ENCODE data around the gene AADACL3.

AADACL3 gene

DNA sequence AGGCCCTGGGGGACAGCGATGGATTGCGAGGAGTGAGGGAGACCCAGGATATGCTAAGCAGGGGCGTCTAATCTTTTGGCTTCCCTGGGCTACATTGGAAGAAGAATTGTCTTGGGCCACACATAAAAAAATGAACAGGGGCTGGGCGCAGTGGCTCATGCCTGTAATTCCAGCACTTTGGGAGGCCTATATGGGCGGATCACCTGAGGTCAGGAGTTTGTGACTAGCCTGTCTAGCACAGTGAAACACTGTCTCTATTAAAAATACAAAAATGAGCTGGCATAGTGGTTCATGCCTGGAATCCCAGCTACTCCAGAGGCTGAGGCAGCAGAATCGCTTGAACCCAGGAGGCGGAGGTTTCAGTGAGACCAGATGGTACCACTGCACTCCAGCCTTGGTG is 46.9 kb downstream of the AADACL3 start:
- Histone ChIP-seq H3K79me2 (ENCODE audit: insufficient read depth, low read length) (no peaks in the 10 kb centered on the region), H4K20me1 (ENCODE audit: insufficient read depth, low read length) (no peaks in the 10 kb centered on the region), H3K4me2 (ENCODE audit: low read length) (no peak overlapping the region), H3K36me3 (ENCODE audit: insufficient read depth, low read length) (no peaks in the 10 kb centered on the region), H3F3A (ENCODE audit: insufficient read depth, low read length) (no peaks in the 10 kb centered on the region), H3K4me3 (ENCODE audit: low read depth, low read length, poor library complexity, severe bottlenecking) (no peak overlapping the region), H3K27ac (ENCODE audit: low read depth, low read length, poor library complexity, severe bottlenecking) (no peak overlapping the region), H2AFZ (ENCODE audit: low read length) (no peak overlapping the region), H3K9me3 (ENCODE audit: low read length) (no peaks in the 10 kb centered on the region), H3K9me2 (ENCODE audit: low read depth, low read length) (no peaks in the 10 kb centered on the region), H3K4me1 (ENCODE audit: insufficient read depth, low read length, severe bottlenecking) (no peaks in the 10 kb centered on the region), H3K27me3 (ENCODE audit: insufficient read depth, low read length) (no peaks in the 10 kb centered on the region), H3K9ac (ENCODE audit: low read length) (no peak overlapping the region)
- TF ChIP-seq, protein P1, sequence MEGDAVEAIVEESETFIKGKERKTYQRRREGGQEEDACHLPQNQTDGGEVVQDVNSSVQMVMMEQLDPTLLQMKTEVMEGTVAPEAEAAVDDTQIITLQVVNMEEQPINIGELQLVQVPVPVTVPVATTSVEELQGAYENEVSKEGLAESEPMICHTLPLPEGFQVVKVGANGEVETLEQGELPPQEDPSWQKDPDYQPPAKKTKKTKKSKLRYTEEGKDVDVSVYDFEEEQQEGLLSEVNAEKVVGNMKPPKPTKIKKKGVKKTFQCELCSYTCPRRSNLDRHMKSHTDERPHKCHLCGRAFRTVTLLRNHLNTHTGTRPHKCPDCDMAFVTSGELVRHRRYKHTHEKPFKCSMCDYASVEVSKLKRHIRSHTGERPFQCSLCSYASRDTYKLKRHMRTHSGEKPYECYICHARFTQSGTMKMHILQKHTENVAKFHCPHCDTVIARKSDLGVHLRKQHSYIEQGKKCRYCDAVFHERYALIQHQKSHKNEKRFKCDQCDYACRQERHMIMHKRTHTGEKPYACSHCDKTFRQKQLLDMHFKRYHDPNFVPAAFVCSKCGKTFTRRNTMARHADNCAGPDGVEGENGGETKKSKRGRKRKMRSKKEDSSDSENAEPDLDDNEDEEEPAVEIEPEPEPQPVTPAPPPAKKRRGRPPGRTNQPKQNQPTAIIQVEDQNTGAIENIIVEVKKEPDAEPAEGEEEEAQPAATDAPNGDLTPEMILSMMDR (IDR thresholded peaks at IDR 0.05; ENCODE audit: low read length): no peak
- no peak for TF ChIP-seq EZH2 (IDR thresholded peaks at IDR 0.05; ENCODE audit: borderline replicate concordance, low read length)

DNA sequence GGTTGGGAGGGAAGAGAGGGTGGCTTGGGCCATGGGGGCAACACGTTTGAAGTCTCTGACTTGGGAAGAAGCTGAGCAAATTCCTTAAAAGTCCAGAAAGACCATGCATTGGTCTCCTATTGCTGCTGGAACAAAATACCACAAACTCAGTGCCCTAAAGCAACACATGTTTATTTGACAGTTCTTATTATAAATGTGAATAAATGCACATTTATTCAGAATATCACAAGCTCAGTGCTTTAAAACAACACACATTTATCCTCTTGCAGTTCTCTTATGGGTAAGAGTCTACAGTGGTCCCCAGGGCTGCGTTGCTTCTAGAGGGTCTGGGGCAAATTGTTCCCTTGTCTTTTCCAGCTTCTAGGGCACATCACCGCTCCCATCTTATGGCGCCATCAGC is 47.6 kb downstream of the AADACL3 start:
- no peak overlapping the region for H2AFZ ChIP-seq (ENCODE audit: low read length)
- no peak overlapping the region for H3K27ac ChIP-seq (ENCODE audit: low read depth, low read length, poor library complexity, severe bottlenecking)
- no peaks in the 10 kb centered on the region for H3F3A ChIP-seq (ENCODE audit: insufficient read depth, low read length)
- no peaks in the 10 kb centered on the region for H3K4me1 ChIP-seq (ENCODE audit: insufficient read depth, low read length, severe bottlenecking)
- H3K27me3 ChIP-seq (ENCODE audit: insufficient read depth, low read length): no peaks in the 10 kb centered on the region
- no peaks in the 10 kb centered on the region for H3K9me3 ChIP-seq (ENCODE audit: low read length)
- H3K4me2 ChIP-seq (ENCODE audit: low read length): no peak overlapping the region
- no peak overlapping the region for H3K4me3 ChIP-seq (ENCODE audit: low read depth, low read length, poor library complexity, severe bottlenecking)
- H3K79me2 ChIP-seq (ENCODE audit: insufficient read depth, low read length): no peaks in the 10 kb centered on the region
- no peaks in the 10 kb centered on the region for H3K9me2 ChIP-seq (ENCODE audit: low read depth, low read length)
- H3K36me3 ChIP-seq (ENCODE audit: insufficient read depth, low read length): no peaks in the 10 kb centered on the region
- TF ChIP-seq, protein P1 (IDR thresholded peaks at IDR 0.05; ENCODE audit: low read length): no peak
- TF ChIP-seq EZH2 (IDR thresholded peaks at IDR 0.05; ENCODE audit: borderline replicate concordance, low read length): no peak
- H4K20me1 ChIP-seq (ENCODE audit: insufficient read depth, low read length): no peaks in the 10 kb centered on the region
- H3K9ac ChIP-seq (ENCODE audit: low read length): no peak overlapping the region

DNA sequence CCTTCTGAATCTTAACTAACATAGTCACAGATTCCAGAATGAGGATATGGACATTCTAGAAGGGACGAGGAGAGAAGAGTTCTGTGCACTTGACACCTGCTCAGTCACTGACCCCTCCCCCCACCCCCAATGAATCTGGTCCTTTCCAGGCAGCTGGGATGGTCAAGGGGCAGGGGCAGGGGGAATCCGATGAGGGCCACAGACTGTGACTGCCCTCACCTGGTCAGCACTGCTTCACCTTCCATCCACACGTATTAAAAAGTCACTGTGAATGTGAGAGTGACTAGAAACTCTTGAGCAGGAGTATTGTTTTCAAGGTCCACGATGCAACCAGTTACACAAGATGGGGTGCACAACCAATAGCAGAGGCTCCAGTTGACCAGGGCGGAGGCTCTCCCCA is 48.1 kb downstream of the AADACL3 start:
- Histone ChIP-seq H3K4me3 (ENCODE audit: low read depth, low read length, poor library complexity, severe bottlenecking) (no peak overlapping the region), H2AFZ (ENCODE audit: low read length) (no peak overlapping the region; the same call in 1 of the 2 replicates), H3K27me3 (ENCODE audit: insufficient read depth, low read length) (no peaks in the 10 kb centered on the region), H3F3A (ENCODE audit: insufficient read depth, low read length) (no peaks in the 10 kb centered on the region), H3K36me3 (ENCODE audit: insufficient read depth, low read length) (no peaks in the 10 kb centered on the region), H3K79me2 (ENCODE audit: insufficient read depth, low read length) (no peaks in the 10 kb centered on the region), H3K9me2 (ENCODE audit: low read depth, low read length) (no peaks in the 10 kb centered on the region), H4K20me1 (ENCODE audit: insufficient read depth, low read length) (no peaks in the 10 kb centered on the region), H3K4me1 (ENCODE audit: insufficient read depth, low read length, severe bottlenecking) (no peaks in the 10 kb centered on the region), H3K9ac (ENCODE audit: low read length) (no peak overlapping the region), H3K27ac (ENCODE audit: low read depth, low read length, poor library complexity, severe bottlenecking) (no peak overlapping the region), H3K9me3 (ENCODE audit: low read length) (no peaks in the 10 kb centered on the region), H3K4me2 (ENCODE audit: low read length) (no peak overlapping the region)
- TF ChIP-seq, protein P1 (IDR thresholded peaks at IDR 0.05; ENCODE audit: low read length): no peak
- TF ChIP-seq EZH2 (IDR thresholded peaks at IDR 0.05; ENCODE audit: borderline replicate concordance, low read length): no peak
